A673 (cell line): Measurements from ENCODE around the gene LIX1. TPM values are rescaled to one million over a fixed set of nuclear protein-coding genes. Genes with fewer than 3 reads are reported as not detected.

Experiments used
- BruUV-seq: library from RNA; stranded (reverse); fragments of 400-500 nt; replicated peaks from 2 replicates; lab custom pipeline; 2021; lab: Mats Ljungman, UMichigan
- CTCF ChIA-PET: fragments of 300-600 bp; sonication (Branson Sonifier 250); formaldehyde crosslinking; loops from one replicate; lab custom pipeline; 2022; ENCODE audit warnings: antibody characterized with exemption; lab: Charles Lee
- POLR2A ChIA-PET: fragments of 300-600 bp; sonication (Branson Sonifier 250); formaldehyde crosslinking; loops from one replicate; lab custom pipeline; 2022; ENCODE audit warnings: antibody characterized with exemption; ENCODE audit not compliant: low non-redundant PET; lab: Charles Lee
- DNase-seq: peaks from one replicate; pipeline ENCODE4 v3.0.0-alpha.2; 2015; ENCODE audit warnings: low spot score
- H3K27ac ChIP-seq: fragments of 200-600 bp; sonication (generic); 2 replicates; pipeline ENCODE4 v1.5.1; 2016; ENCODE audit warnings: mixed run types, low read depth, mild to moderate bottlenecking, mixed read lengths, antibody characterized with exemption, low read length; ENCODE audit not compliant: poor library complexity, severe bottlenecking
- H3K27me3 ChIP-seq: fragments of 200-600 bp; sonication (generic); replicated peaks from 2 replicates; pipeline ENCODE4 v1.6.1; 2017; ENCODE audit warnings: mixed run types, low read depth, mild to moderate bottlenecking, mixed read lengths, antibody characterized with exemption, low read length; ENCODE audit not compliant: insufficient read depth, poor library complexity
- H3K36me3 ChIP-seq: fragments of 200-600 bp; sonication (generic); 2 replicates; pipeline ENCODE4 v1.6.1; 2016; ENCODE audit warnings: mixed run types, mild to moderate bottlenecking, mixed read lengths, antibody characterized with exemption, low read length; ENCODE audit not compliant: insufficient read depth, poor library complexity, severe bottlenecking
- H3K4me1 ChIP-seq: fragments of 200-600 bp; sonication (generic); 2 replicates; pipeline ENCODE4 v1.6.1; 2017; ENCODE audit warnings: mixed run types, mild to moderate bottlenecking, mixed read lengths, antibody characterized with exemption, low read length; ENCODE audit not compliant: insufficient read depth, poor library complexity, severe bottlenecking
- H3K4me3 ChIP-seq: fragments of 200-600 bp; sonication (generic); 2 replicates; pipeline ENCODE4 v1.5.1; 2016; ENCODE audit warnings: low read depth, mixed run types, mild to moderate bottlenecking, mixed read lengths, low read length; ENCODE audit not compliant: poor library complexity, severe bottlenecking
- H3K9me3 ChIP-seq: fragments of 200-600 bp; sonication (generic); 2 replicates; pipeline ENCODE4 v1.6.1; 2016; ENCODE audit warnings: mixed run types, low read depth, mild to moderate bottlenecking, mixed read lengths, antibody characterized with exemption, low read length; ENCODE audit not compliant: poor library complexity, severe bottlenecking
- EZH2 ChIP-seq: fragments of 200-600 bp; sonication (generic); IDR thresholded peaks from 2 replicates; pipeline ENCODE4 v1.6.1; 2017; ENCODE audit warnings: borderline replicate concordance, low read depth, mild to moderate bottlenecking, mixed read lengths, antibody characterized with exemption, low read length; ENCODE audit not compliant: poor library complexity, severe bottlenecking
- intact Hi-C: fragments of 100-400 bp; cut with micrococcal nuclease; formaldehyde crosslinking; loops from one replicate; pipeline ENCODE4 v1.10.0; 2022; ENCODE audit not compliant: unreplicated experiment
- total RNA-seq: library from RNA; stranded (reverse); gene quantifications from 2 replicates; pipeline ENCODE4 v1.2.3, GENCODE V29; 2021
- TF ChIP-seq, protein P1 (sequence below): fragments of 300-800, 200-600 bp; sonication (generic); conservative IDR thresholded peaks from 2 replicates; pipeline ENCODE4 v1.5.1; 2017; ENCODE audit warnings: low read depth, mild to moderate bottlenecking, antibody characterized with exemption, low read length, moderate library complexity, mixed read lengths

The LIX1 gene
- total RNA-seq, 1 experiment from 2014 or later = not detected

DNA sequence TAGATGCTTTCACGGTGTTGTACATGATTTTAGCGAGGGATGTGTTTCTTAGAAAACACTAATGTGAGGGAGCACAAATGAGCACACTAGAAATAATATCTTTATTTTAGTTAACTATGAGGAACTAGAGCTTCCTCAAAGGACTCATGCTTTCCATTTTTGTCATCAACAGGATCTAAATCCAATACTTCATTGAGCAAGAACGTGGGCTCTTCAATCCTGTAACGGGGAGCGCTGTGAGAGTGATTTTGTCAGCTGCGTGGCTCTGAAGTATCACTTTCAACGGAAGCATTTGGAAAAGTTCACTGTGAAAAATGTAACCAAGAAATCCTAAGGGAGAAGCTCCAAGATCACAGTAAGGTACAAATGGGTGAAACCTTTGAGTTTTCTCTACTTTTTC is 93.2 kb downstream of the LIX1 start:
- Histone ChIP-seq H3K27ac (no peak overlapping the region), H3K4me1 (no peaks in the 10 kb centered on the region), H3K36me3 (no peaks in the 10 kb centered on the region), H3K4me3 (no peak overlapping the region), H3K27me3 (peaks cover 9% of the 10 kb centered on the region), H3K9me3 (no peaks in the 10 kb centered on the region)
- DNase-seq = no peak
- intact Hi-C loops = no loop called here
- ChIA-PET POLR2A (no interaction called here), CTCF (no interaction called here)
- no peak for TF ChIP-seq EZH2
- TF ChIP-seq, protein P1, sequence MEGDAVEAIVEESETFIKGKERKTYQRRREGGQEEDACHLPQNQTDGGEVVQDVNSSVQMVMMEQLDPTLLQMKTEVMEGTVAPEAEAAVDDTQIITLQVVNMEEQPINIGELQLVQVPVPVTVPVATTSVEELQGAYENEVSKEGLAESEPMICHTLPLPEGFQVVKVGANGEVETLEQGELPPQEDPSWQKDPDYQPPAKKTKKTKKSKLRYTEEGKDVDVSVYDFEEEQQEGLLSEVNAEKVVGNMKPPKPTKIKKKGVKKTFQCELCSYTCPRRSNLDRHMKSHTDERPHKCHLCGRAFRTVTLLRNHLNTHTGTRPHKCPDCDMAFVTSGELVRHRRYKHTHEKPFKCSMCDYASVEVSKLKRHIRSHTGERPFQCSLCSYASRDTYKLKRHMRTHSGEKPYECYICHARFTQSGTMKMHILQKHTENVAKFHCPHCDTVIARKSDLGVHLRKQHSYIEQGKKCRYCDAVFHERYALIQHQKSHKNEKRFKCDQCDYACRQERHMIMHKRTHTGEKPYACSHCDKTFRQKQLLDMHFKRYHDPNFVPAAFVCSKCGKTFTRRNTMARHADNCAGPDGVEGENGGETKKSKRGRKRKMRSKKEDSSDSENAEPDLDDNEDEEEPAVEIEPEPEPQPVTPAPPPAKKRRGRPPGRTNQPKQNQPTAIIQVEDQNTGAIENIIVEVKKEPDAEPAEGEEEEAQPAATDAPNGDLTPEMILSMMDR = no peak
- no TSS peak for BruUV-seq

DNA sequence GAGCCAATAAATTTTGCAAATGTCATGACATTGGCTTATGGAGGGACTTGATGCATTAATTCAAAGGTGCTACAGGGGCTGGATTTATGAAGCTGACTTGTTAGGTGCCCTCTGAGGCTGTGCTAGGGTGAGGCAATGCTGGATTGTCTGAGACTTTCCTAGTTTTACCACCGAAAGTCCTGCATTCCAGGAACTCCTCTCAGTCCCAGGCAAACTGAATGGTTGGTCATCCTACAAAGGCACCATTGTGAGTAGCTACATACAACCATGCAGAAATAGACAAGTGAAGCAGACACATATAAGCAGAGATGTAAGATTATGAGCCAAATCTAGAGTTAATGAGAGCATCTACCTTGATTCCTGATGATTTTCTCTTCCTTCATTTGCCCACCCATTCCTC is 95.3 kb downstream of the LIX1 start:
- Histone ChIP-seq H3K36me3 (no peaks in the 10 kb centered on the region), H3K27ac (no peak overlapping the region), H3K4me3 (no peak overlapping the region), H3K27me3 (peaks cover 6% of the 10 kb centered on the region), H3K4me1 (no peaks in the 10 kb centered on the region), H3K9me3 (no peaks in the 10 kb centered on the region)
- no peak for TF ChIP-seq EZH2
- TF ChIP-seq, protein P1 = no peak
- BruUV-seq = no TSS peak
- intact Hi-C loops = no loop called here
- CTCF ChIA-PET = no interaction called here
- no peak for DNase-seq
- POLR2A ChIA-PET = no interaction called here

DNA sequence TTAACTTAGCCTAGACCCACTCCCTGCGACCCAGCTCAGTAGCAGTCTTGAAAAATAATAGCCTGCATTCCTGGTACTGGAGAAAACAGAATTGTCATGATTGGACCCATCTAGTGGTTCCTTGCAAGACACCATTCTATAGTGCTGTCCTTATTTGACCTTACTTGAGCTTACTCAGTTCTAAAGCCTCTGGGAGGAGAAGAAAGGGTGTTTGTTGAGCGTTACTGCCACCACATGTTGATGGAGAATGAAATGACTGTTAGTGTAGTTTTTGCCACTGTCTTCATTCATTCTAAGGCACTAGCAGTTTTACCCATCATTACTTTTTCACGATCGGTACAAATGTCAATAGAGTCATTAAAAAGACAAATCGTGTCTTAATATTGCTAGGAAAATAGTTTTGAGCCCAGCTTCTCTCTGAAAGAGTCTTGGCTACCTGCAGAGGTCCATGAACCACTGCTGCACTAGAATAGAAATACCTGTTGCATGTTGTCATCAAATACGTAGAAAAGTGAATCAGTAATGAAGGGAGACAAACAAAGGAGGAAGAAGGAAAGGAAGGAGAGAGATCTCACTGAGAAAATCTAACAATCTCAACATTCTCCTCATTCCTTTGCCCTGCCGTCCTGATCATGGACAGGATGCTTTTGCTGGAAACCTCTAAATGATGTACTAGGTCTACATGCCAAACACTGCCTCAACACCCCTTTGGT is 96.0 kb downstream of the LIX1 start:
- BruUV-seq = no TSS peak
- TF ChIP-seq, protein P1 = no peak
- no peak for TF ChIP-seq EZH2
- H3K4me1 ChIP-seq = no peaks in the 10 kb centered on the region
- intact Hi-C loops = no loop called here
- H3K9me3 ChIP-seq = no peaks in the 10 kb centered on the region
- POLR2A ChIA-PET = no interaction called here
- H3K27me3 ChIP-seq = peaks cover 6% of the 10 kb centered on the region
- H3K27ac ChIP-seq = no peak overlapping the region
- DNase-seq = no peak
- CTCF ChIA-PET = no interaction called here
- H3K4me3 ChIP-seq = no peak overlapping the region
- H3K36me3 ChIP-seq = no peaks in the 10 kb centered on the region
